ENCODE results near the gene ARHGAP19.

The ARHGAP19 gene

DNA sequence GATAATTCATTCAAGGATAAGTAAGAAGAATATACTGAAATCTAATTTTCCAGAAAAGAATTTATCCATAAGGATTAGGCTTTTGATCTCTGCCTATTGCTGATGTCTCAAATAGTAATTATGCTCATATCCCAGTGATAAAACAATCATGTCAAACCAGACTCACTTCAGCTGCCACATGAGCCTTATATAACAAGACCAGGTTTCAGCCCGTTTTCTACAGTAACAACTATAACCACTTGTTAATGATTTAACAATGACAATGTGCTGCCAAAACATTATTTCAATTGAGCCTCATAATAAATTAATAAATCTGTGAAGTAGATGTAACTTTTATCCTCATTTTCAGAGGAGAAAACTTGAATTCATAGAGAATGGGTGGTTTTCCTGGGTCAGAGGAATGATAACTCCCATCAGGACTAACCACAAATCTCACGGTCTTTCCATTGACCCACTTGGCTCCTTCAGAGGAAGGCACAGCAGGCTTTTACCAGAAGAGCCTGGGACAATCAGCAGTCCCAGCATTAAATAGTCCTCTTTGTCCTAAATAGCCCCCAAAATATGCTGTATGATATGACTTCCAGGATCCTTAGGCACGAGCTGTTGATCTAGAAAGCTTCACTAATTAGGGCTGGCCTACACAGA lies 64.2 kb downstream of the ARHGAP19 start:
- DNase-seq (ENCODE audit: low read depth) = no peak

DNA sequence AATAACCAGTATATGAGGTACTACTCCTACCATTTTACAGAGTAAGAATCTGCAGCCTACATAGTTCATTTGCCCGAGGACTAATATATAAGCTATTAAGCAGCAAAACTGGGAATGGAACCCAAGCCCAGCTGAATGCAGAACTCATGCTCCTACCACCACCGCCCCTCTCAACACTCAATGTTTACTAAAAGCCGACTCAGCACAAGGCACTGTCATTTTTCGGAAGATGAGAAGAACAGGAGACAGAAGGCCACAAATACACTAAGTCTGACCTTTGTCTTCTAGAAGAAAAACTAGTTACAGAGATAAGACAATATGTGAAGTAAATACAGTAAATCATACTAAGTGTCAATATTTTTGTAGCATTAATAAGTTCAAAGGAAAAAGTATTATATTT lies 66.0 kb downstream of the ARHGAP19 start:
- no peak for DNase-seq (ENCODE audit: low read depth)

DNA sequence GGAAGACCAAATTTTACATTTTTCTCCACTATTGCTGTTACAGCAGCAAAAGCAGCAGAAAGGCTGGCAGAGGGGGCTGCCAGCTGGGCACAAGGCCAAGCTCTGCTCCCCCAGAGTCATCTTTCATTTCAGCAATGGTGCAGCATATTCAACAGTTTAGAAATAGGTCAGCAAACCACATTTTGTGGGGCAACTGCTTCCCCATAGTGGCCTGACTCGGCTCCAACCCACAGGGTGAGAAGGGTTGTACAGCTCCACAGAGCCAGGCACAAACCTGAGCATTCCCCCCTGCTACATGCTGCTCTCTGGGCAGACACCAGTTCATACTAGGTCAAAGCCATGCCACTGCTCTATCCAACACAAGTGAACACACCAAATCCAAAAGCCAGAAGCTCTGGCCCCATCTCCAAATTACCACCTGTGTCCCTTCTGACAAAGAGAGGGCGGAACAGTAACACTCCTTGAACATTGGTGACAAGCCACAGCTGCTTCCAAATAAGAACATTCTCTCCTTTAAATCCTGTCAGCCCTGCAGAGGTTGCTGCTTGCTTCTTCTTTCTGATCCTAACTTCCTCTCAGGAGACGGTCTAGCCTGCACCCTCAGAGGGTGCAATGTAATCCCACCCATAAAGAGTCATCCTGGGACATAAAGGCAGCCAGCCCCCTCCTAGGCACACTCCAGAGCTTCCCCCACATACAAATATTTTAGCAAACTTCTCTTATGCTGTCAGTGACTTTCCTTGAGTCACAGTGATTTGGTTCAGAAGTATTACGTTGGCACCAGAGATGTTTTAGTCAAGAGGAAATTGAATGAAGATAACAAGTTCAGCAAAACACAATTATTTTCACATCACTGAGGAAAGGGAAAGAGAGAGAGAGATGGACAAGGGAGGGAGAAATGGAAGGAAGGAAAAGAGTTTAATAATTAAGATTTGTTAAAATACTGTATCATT lies 67.7 kb downstream of the ARHGAP19 start:
- DNase-seq (ENCODE audit: low read depth) = no peak

DNA sequence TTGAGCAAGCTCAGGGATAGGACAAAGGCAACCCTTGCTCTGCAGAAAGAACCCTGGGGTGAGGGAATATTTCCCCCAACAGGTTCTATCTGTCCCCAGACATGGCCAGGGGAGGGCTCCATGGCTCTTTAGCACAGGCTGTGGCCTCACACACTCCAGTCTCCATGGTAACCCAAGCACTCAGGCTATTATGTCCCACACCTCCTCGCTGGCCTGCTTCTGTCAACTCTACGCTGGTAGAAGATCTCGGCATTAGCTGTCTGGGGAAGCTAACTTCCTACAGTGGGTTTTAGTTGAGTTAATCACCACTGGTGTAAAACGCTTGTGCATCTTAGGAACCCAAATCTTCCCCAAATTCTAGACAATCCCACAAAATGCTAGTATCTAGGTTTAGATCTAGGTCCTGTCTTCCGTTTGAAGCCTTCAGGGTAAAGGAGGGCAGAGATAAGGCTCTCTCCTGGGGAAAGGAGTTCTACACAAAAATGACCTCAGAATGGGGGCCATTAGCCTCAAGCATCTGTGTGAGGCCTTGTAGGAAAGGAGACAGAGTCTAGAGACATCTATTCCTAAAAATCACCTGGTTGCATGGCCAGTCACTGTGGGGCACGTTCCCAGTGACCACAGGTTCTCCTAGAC lies 70.0 kb downstream of the ARHGAP19 start:
- DNase-seq (ENCODE audit: low read depth) = no peak

GRCh38 chr10:97220355-97220754 lies 72.1 kb downstream of the ARHGAP19 start:
- no peak for DNase-seq (ENCODE audit: low read depth)

DNA sequence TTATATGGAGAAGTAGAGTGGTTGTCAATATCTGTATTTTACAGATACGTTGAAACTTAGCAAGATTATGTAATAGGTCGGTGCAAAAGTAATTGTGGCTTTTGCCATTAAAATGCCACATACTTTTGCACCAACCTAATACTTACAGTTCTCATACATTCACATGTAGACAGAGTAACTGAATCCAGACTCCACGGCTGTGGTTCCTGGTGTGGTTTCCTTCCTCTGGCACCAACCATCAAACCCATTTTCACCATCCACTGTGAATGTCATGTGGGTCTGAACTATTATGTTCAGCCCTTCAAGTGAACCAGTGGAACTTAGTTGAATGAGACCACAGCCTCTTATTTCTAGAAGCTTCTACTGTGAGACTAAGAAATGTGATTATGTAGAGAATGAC lies 75.1 kb downstream of the ARHGAP19 start:
- DNase-seq (ENCODE audit: low read depth) = no peak

GRCh38 chr10:97215619-97216260 lies 76.7 kb downstream of the ARHGAP19 start:
- DNase-seq (ENCODE audit: low read depth) = no peak

- no peak for DNase-seq (ENCODE audit: low read depth)
Measured at GRCh38 chr10:97213431-97213830, 79.0 kb downstream of the ARHGAP19 start.

- DNase-seq (ENCODE audit: low read depth) = no peak
Measured at GRCh38 chr10:97211229-97211628, 81.2 kb downstream of the ARHGAP19 start.

- DNase-seq (ENCODE audit: low read depth) = peak; percentile 49
Measured at GRCh38 chr10:97210543-97210960, 81.9 kb downstream of the ARHGAP19 start.

DNA sequence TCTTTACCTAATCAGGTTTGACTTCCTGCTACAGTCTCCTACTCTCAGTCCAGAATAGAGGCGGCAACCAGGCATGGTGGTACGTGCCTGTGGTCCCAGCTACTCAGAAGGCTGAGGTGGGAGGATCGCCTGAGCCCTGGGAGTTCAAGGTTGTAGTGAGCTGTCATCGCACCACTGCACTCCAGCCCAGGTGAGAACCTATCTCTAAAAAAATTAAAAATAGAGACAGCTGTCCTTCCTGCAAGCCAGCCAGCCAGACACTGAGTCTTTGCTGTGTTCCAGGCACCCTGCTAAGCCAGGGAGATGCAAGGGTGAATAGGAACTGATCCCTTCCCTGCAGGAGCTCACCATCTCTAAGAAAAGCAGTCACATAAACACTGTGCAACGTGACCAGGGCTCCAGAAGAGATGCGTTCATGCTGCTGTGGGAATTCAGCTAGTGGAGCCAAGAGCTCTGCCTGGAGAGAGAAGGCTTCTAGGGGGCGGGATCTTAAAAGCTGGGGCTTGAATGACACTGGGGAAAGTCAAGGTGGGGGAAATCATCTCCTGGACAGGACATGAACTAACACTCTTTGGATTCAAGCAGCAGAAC lies 84.6 kb downstream of the ARHGAP19 start:
- DNase-seq (ENCODE audit: low read depth) = no peak

DNA sequence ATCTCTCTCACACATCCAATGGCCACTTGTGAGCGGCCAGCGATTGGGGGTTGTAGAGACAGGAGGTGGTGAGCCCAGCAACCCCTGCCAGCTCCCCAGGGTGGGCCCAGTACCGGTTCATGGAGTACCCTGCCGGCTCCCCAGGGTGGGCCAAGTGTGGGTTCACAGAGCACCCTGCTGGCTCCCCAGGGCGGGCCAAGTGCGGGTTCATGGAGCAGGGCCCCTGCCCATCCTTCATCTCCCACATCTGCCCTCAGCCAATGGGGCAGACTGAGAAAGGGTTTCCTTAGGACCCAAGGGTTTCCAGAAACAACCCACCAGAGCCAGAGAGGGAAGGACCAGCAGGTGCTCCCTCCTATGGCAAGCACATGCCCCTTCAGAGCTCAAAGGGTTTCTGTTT lies 85.3 kb downstream of the ARHGAP19 start:
- DNase-seq (ENCODE audit: low read depth) = no peak

- no peak for DNase-seq (ENCODE audit: low read depth)
Measured at GRCh38 chr10:97204826-97205679, 87.4 kb downstream of the ARHGAP19 start.

DNA sequence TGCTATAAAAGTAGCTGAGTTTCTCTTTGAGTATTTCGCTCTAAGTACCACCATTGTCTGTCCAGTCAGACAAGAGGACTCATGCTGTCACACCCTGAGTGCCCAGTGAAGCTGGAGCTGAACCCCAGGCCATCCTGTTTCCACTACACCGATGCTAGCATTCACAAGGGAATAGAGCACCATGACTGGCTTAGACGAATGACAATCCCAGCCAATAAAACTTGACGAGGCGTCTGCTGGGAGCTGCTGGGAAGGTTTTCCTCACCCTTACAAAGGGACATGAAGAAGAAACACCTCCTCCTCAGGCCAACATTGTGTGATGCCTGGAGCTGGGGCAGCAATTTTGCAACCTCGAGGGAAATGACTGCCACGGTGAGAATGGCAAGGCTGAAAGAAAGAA lies 89.2 kb downstream of the ARHGAP19 start:
- no peak for DNase-seq (ENCODE audit: low read depth)

DNA sequence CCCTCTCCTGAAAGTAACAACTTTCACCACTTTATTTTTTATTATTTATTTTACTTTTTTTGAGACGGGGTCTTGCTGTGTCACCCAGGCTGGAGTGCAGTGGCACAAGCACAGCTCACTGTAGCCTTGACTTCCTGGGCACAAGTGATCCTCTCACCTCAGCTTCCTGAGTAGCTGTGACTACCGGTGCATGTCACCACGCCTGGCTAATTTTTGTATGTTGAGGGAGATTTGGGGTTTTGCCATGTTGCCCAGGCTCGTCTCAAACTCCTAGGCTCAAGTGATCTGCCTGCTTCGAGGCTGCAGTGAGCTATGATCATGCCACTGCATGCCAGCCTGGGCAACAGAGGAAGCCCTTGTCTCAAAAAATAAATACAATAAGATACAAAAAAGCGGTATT lies 91.8 kb downstream of the ARHGAP19 start:
- DNase-seq (ENCODE audit: low read depth) = no peak

- DNase-seq (ENCODE audit: low read depth) = no peak
Measured at GRCh38 chr10:97199152-97199551, 93.3 kb downstream of the ARHGAP19 start.

DNA sequence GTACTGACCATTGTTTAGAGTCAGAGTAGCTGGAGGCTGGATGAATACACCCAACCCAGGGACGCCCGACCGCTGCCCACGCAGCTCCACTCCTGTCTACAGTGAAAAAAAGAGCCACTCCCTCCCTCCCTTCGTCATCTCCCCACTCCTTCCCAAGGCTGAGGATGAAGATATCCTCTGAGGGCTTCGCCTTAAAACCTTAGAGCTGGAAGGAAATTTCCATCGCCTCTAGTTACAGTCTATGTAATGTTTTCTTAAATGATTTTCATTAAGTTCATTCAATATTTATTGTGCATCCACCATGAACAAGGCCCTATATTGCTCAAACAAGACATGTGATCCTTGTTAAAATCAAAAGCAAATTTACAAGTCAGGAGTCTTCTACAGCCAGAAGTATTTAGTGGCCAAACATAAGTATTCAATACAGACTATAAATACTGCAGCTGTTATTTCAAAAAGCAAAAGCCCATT lies 95.4 kb downstream of the ARHGAP19 start:
- no peak for DNase-seq (ENCODE audit: low read depth)

GRCh38 chr10:97196223-97197029 lies 96.0 kb downstream of the ARHGAP19 start:
- peak; percentile 41 for DNase-seq (ENCODE audit: low read depth)

GRCh38 chr10:97195706-97196222 lies 96.7 kb downstream of the ARHGAP19 start:
- DNase-seq (ENCODE audit: low read depth) = no peak

- no peak for DNase-seq (ENCODE audit: low read depth)
Measured at GRCh38 chr10:97192952-97193435, 99.4 kb downstream of the ARHGAP19 start.
